AG04450 (cell line): ENCODE results near the gene DECR2. TPM values are rescaled to one million over a fixed set of nuclear protein-coding genes. Genes with fewer than 3 reads are reported as not detected.

Experiments
- CTCF ChIA-PET: fragments of 300-600, 350-600 bp; formaldehyde crosslinking; extraction: SDS; loops from one replicate; lab custom pipeline; 2022; ENCODE audit warnings: antibody characterized with exemption, inconsistent platforms; lab: Charles Lee
- POLR2A ChIA-PET: fragments of 350-600 bp; formaldehyde crosslinking; extraction: SDS; loops from one replicate; lab custom pipeline; 2021; ENCODE audit warnings: antibody characterized with exemption, inconsistent platforms; lab: Yijun Ruan, JAX
- DNase-seq: peaks from one replicate; pipeline ENCODE4 v3.0.0-alpha.2; 2011; ENCODE audit warnings: low read depth, low spot score
- H3K27ac ChIP-seq: one replicate; pipeline ENCODE4 v1.5.1; 2012; ENCODE audit warnings: low read depth, low read length, control low read depth
- H3K27me3 ChIP-seq: one replicate; pipeline ENCODE4 v1.6.0; 2012; ENCODE audit warnings: low read length; ENCODE audit not compliant: control insufficient read depth, insufficient read depth
- H3K4me3 ChIP-seq: 2 replicates; pipeline ENCODE4 v1.5.1; 2011; ENCODE audit warnings: mild to moderate bottlenecking, low read depth, low read length, control low read depth
- H3K9me3 ChIP-seq: 2 replicates; pipeline ENCODE4 v1.5.1; 2012; ENCODE audit warnings: low read length; ENCODE audit not compliant: control insufficient read depth, insufficient read depth
- CTCF ChIP-seq: IDR thresholded peaks from 2 replicates; pipeline ENCODE4 v1.5.1; 2011; ENCODE audit warnings: low read depth, low read length, control low read depth, inconsistent platforms
- polyA minus RNA-seq: library from RNA; depleted of rRNA, polyadenylated mRNA; stranded (reverse); fragments of >200 nt; gene quantifications from 2 replicates; pipeline ENCODE4 v1.2.3, GENCODE V29; 2011; rRNA and poly(A)+ RNA removed
- polyA plus RNA-seq: library from polyadenylated mRNA; depleted of rRNA; stranded (reverse); fragments of >200 nt; gene quantifications from 2 replicates; pipeline ENCODE4 v1.2.3, GENCODE V29; 2011; rRNA removed

Gene DECR2
- 11.6 and 16.0 TPM in 2 replicates for polyA plus RNA-seq
- 7.1 and 10.6 TPM in 2 replicates for polyA minus RNA-seq

- Histone ChIP-seq H3K4me3 (peak within 1 kb of the TSS; percentile 84), H3K27ac (peak within 1 kb of the TSS; percentile 11), H3K9me3 (no peaks in the 10 kb centered on the region; the same call in 1 of the 2 replicates), H3K27me3 (no peaks in the 10 kb centered on the region)
- POLR2A ChIA-PET = interaction anchor here (0.6 to 1.6 kb wide), 5 partner anchors 10 to 323 kb away, joined by 3 to 11 read pairs (median 7); no protein-coding TSS in a partner anchor
- CTCF ChIA-PET = interaction anchor here (0.6 to 0.8 kb wide), 4 partner anchors 22 to 219 kb away, joined by 3 to 6 read pairs (median 4); no protein-coding TSS in a partner anchor
- peak; percentile 35 for TF ChIP-seq CTCF
- peak; percentile 56 for DNase-seq
These were observed at the start of gene DECR2 for GRCh38 chr16:401468-402348. TSS of gene DECR2 (plus strand) at chr16:401885. CDS start at chr16:401964, 79 bp downstream.

- ChIA-PET POLR2A (interaction anchor here (0.6 to 1.0 kb wide), 5 partner anchors 18 to 241 kb away, joined by 3 to 4 read pairs (median 3); partner anchors contain the start of gene MRPL28), CTCF (interaction anchor here (0.6 to 1.5 kb wide), 15 partner anchors 10 to 274 kb away, joined by 3 to 13 read pairs (median 4); partner anchors contain the start of gene LUC7L)
- TF ChIP-seq CTCF = peak; percentile 32; the same call in 1 of the 2 replicates
- H3K27me3 ChIP-seq = no peaks in the 10 kb centered on the region
- peak; percentile 61 for DNase-seq
- no peaks in the 10 kb centered on the region; the same call in 1 of the 2 replicates for H3K9me3 ChIP-seq
- H3K4me3 ChIP-seq = peak within 1 kb of the TSS; percentile 72
- no peak within 1 kb of the TSS for H3K27ac ChIP-seq
These were observed 48.9 kb upstream of the DECR2 start, which contains the start of gene AXIN1 for GRCh38 chr16:352547-353403. TSS of gene AXIN1 (minus strand) at chr16:352723. CDS start at chr16:347025, 5,698 bp downstream.

GRCh38 chr16:353404-354290 lies 48.0 kb upstream of the DECR2 start:
- CTCF ChIA-PET = interaction anchor here (0.6 to 1.5 kb wide), 13 partner anchors 9 to 275 kb away, joined by 3 to 13 read pairs (median 4); partner anchors contain the start of gene LUC7L
- no peak for TF ChIP-seq CTCF
- POLR2A ChIA-PET = interaction anchor here (0.6 to 1.0 kb wide), 3 partner anchors 17 to 242 kb away, joined by 3 to 4 read pairs (median 4); partner anchors contain the start of gene MRPL28
- Histone ChIP-seq H3K4me3 (peak overlapping the region; percentile 44), H3K27me3 (no peaks in the 10 kb centered on the region), H3K9me3 (no peaks in the 10 kb centered on the region; the same call in 1 of the 2 replicates), H3K27ac (no peak overlapping the region)
- DNase-seq = no peak

- Histone ChIP-seq H3K27me3 (no peaks in the 10 kb centered on the region), H3K9me3 (no peaks in the 10 kb centered on the region; the same call in 1 of the 2 replicates), H3K27ac (no peak overlapping the region), H3K4me3 (no peak overlapping the region)
- no peak for TF ChIP-seq CTCF
- POLR2A ChIA-PET = no interaction called here
- no peak for DNase-seq
- CTCF ChIA-PET = interaction anchor here (1.5 kb wide), 1 partner anchor 8 kb away, joined by 3 read pairs; no protein-coding TSS in a partner anchor
These were observed 47.3 kb upstream of the DECR2 start for GRCh38 chr16:354291-354881.
